ENCODE results near the gene LRRK1. TPM values are rescaled to one million over a fixed set of nuclear protein-coding genes. Genes with fewer than 3 reads are reported as not detected.

LRRK1 gene
- polyA plus RNA-seq, 1 experiment, result 16.9 TPM

DNA sequence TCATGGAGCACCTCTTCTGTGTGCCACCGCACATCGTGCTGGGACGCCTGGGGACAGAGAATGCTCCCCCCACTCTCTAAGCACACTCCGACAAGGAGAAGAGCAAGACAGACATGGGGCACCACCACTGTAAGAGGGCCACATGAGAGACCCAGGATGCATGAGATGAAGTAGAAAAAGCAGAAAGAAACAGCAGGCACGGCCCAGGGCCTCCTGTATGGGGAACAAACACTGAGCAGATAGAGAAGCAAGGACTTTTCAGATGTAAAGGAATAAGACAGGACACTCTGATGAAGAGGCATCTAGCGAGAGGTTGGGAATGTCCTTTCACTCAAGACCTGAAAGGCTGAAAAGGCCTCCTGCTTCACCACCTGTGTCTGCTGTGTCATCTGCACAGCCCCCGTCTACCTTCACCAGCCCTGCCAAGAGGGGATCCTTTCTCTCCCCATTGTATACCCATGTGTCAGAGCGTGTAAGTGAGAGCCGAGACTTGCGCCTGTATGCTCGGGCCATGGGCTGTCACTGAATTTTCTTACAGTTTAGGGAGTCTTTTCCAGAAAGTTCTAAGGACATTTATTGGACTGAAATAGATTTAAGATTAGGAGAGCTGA lies 125.6 kb downstream of the LRRK1 start:
- ChIA-PET POLR2A (no interaction called here), CTCF (interaction anchor here (0.8 kb wide), 1 partner anchor 13 kb away, joined by 3 read pairs; no protein-coding TSS in a partner anchor)
- DNase-seq (ENCODE audit: low read depth), result no peak
- Histone ChIP-seq H3K36me3 (ENCODE audit: control insufficient read depth, insufficient read depth, low read length) (peaks cover 11% of the 10 kb centered on the region), H3K27me3 (ENCODE audit: control insufficient read depth, insufficient read depth, low read length) (no peaks in the 10 kb centered on the region), H3K4me3 (ENCODE audit: low read depth, low read length) (no peak overlapping the region)
- TF ChIP-seq, protein P1, sequence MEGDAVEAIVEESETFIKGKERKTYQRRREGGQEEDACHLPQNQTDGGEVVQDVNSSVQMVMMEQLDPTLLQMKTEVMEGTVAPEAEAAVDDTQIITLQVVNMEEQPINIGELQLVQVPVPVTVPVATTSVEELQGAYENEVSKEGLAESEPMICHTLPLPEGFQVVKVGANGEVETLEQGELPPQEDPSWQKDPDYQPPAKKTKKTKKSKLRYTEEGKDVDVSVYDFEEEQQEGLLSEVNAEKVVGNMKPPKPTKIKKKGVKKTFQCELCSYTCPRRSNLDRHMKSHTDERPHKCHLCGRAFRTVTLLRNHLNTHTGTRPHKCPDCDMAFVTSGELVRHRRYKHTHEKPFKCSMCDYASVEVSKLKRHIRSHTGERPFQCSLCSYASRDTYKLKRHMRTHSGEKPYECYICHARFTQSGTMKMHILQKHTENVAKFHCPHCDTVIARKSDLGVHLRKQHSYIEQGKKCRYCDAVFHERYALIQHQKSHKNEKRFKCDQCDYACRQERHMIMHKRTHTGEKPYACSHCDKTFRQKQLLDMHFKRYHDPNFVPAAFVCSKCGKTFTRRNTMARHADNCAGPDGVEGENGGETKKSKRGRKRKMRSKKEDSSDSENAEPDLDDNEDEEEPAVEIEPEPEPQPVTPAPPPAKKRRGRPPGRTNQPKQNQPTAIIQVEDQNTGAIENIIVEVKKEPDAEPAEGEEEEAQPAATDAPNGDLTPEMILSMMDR (IDR thresholded peaks at IDR 0.05; ENCODE audit: insufficient read depth, low read depth, low read length), result no peak

DNA sequence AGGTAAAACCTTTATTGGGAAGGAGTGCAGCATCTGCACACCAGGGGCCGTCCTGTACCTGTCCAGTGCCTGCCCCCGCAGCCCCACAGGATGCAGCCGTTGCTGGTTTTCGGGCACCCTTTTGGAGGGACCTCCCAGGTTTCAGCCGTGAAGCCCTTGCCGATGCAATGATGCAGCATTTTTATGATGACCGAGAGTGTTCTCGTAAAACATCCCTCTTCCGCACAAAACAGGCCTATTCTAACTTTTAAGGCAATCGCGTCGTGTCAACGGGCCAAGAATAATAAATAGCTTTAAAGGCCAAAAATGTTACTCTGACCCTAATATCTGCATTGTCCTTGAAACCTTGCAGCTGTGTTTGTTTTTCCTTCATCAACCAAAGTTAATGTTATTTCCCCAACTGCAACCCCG lies 126.1 kb downstream of the LRRK1 start:
- ChIA-PET CTCF (interaction anchor here (0.8 kb wide), 1 partner anchor 14 kb away, joined by 3 read pairs; no protein-coding TSS in a partner anchor), POLR2A (no interaction called here)
- DNase-seq (ENCODE audit: low read depth), result peak; percentile 28
- H3K36me3 ChIP-seq (ENCODE audit: control insufficient read depth, insufficient read depth, low read length), result peaks cover 11% of the 10 kb centered on the region
- no peaks in the 10 kb centered on the region for H3K27me3 ChIP-seq (ENCODE audit: control insufficient read depth, insufficient read depth, low read length)
- TF ChIP-seq, protein P1 (IDR thresholded peaks at IDR 0.05; ENCODE audit: insufficient read depth, low read depth, low read length), result no peak
- no peak overlapping the region for H3K4me3 ChIP-seq (ENCODE audit: low read depth, low read length)

DNA sequence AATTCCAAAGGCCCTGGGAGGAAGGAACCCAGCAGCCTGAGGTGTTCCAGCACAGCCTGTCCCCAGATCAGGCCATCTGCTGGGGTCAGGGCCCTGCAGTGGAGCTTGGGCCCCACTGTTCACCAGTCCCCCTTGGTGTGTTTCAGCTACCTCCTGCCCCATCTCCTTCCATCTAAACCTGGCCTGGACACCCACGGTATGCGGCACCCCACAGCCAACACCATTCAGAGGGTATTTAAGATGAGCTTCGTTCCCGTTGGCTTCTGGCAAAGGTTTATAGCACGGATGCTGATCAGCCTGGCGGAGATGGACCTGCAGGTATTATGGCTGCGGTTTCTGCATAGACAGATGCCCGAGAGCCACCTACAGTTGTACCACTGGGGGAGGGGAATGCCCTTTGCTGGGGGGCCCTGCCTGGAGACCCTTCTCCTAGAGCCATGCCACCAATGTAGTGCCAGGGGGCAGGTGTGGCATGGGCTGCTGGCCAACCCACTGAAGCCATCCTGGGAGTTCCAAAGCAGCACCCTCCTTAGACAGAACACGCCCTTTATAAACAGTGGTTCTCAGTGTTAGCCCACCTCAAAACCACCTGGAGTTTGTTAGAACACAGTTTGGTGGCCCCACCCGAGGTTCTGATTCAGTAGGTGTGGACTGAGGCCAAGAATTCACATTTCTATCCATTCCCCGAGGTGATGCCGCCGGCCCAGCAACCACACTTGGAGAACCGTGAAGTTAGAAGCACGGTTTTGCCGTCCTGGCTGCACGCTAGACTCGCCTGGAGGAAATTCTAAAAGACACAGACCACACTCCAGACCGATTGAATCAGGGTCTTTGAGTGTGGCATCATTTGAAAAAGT lies 126.9 kb downstream of the LRRK1 start:
- POLR2A ChIA-PET, result no interaction called here
- no peak overlapping the region for H3K4me3 ChIP-seq (ENCODE audit: low read depth, low read length)
- peaks cover 11% of the 10 kb centered on the region for H3K36me3 ChIP-seq (ENCODE audit: control insufficient read depth, insufficient read depth, low read length)
- DNase-seq (ENCODE audit: low read depth), result no peak
- TF ChIP-seq, protein P1 (IDR thresholded peaks at IDR 0.05; ENCODE audit: insufficient read depth, low read depth, low read length), result no peak
- CTCF ChIA-PET, result interaction anchor here (0.8 to 1.6 kb wide), 2 partner anchors 13 to 14 kb away, joined by 3 read pairs; no protein-coding TSS in a partner anchor
- no peaks in the 10 kb centered on the region for H3K27me3 ChIP-seq (ENCODE audit: control insufficient read depth, insufficient read depth, low read length)

DNA sequence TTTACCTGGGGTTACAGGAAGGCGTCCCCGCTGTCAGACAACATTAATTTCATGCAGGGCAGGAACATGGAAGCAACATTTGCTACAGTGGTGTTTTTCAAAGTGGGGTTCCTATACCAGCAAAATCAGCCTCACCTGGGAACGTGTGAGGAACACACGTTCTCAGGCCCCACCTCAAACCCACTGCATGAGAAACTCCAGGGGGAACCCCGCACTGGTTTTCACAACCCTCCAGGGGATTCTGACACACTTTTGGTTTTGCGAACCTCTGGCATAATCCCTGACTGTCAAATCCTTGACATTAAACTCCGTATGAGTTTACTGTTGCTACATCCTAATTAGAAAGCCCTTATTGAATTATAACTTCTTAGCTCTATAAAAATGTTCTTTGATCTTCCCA lies 127.7 kb downstream of the LRRK1 start:
- ChIA-PET POLR2A (no interaction called here), CTCF (interaction anchor here (1.0 to 1.6 kb wide), 3 partner anchors 13 to 221 kb away, joined by 3 to 4 read pairs (median 3); no protein-coding TSS in a partner anchor)
- Histone ChIP-seq H3K4me3 (ENCODE audit: low read depth, low read length) (no peak overlapping the region), H3K27me3 (ENCODE audit: control insufficient read depth, insufficient read depth, low read length) (no peaks in the 10 kb centered on the region), H3K36me3 (ENCODE audit: control insufficient read depth, insufficient read depth, low read length) (peaks cover 15% of the 10 kb centered on the region)
- TF ChIP-seq, protein P1 (IDR thresholded peaks at IDR 0.05; ENCODE audit: insufficient read depth, low read depth, low read length), result no peak
- no peak for DNase-seq (ENCODE audit: low read depth)

DNA sequence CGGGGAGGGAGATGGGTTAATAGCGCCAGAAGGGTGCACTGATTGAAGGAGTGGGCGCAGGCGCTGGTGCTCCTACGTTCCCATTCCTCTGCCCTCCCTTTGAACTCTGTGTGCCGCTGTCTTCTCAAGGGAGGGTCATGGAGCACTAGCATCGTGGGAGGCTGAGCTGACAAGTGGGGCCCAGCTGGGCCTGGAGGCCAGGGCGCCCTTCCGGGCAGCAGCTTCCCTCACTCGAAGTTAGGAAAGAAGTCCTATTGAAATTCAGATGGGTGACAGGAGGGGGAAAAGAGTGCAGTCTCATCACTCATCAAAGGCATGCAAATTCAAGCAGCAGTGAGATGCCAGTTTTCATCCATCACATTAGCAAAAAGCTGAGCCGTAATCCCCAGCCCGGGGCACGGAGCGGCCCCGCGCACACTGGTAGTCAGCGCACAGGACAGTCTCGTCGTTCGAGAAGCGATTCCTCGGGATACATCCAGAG lies 128.2 kb downstream of the LRRK1 start:
- H3K36me3 ChIP-seq (ENCODE audit: control insufficient read depth, insufficient read depth, low read length), result peaks cover 18% of the 10 kb centered on the region
- no peaks in the 10 kb centered on the region for H3K27me3 ChIP-seq (ENCODE audit: control insufficient read depth, insufficient read depth, low read length)
- no peak overlapping the region for H3K4me3 ChIP-seq (ENCODE audit: low read depth, low read length)
- no peak for DNase-seq (ENCODE audit: low read depth)
- ChIA-PET CTCF (interaction anchor here (1.0 to 1.6 kb wide), 3 partner anchors 12 to 221 kb away, joined by 3 to 4 read pairs (median 3); no protein-coding TSS in a partner anchor), POLR2A (no interaction called here)
- TF ChIP-seq, protein P1 (IDR thresholded peaks at IDR 0.05; ENCODE audit: insufficient read depth, low read depth, low read length), result no peak

Data from BJ (cell line).